Neuronal stem cell (in vitro differentiated cells): ENCODE data around the gene ZNF544.

ENCODE experiments used
- DNase-seq: peaks from one replicate; pipeline ENCODE4 v3.0.0-alpha.2; 2013; ENCODE audit warnings: low spot score
- H2AFZ ChIP-seq: one replicate; pipeline ENCODE4 v1.6.1; 2013; ENCODE audit warnings: mild to moderate bottlenecking, low read length, inconsistent platforms
- H2AK5ac ChIP-seq: 2 replicates; pipeline ENCODE4 v1.6.1; 2013; ENCODE audit warnings: low read depth, mild to moderate bottlenecking, inconsistent platforms, low read length, moderate library complexity, mixed read lengths
- H2BK120ac ChIP-seq: 2 replicates; pipeline ENCODE4 v1.6.1; 2013; ENCODE audit warnings: low read depth, mild to moderate bottlenecking, inconsistent platforms, low read length, moderate library complexity, mixed read lengths
- H2BK12ac ChIP-seq: one replicate; pipeline ENCODE4 v1.6.1; 2013; ENCODE audit warnings: low read length, inconsistent platforms
- H2BK15ac ChIP-seq: 2 replicates; pipeline ENCODE4 v1.6.1; 2013; ENCODE audit warnings: mild to moderate bottlenecking, low read length, inconsistent platforms, mixed read lengths
- H2BK5ac ChIP-seq: one replicate; pipeline ENCODE4 v1.6.1; 2013; ENCODE audit warnings: inconsistent platforms, mild to moderate bottlenecking, low read length, moderate library complexity
- H3K14ac ChIP-seq: one replicate; pipeline ENCODE4 v1.6.1; 2013; ENCODE audit warnings: low read length, inconsistent platforms
- H3K18ac ChIP-seq: 2 replicates; pipeline ENCODE4 v1.6.1; 2013; ENCODE audit warnings: low read length, inconsistent platforms
- H3K23ac ChIP-seq: 2 replicates; pipeline ENCODE4 v1.6.1; 2013; ENCODE audit warnings: low read depth, mild to moderate bottlenecking, mixed read lengths, low read length, inconsistent platforms; ENCODE audit not compliant: poor library complexity
- H3K27ac ChIP-seq: replicated peaks from 3 replicates; pipeline ENCODE4 v1.5.1; 2013; ENCODE audit warnings: low read length, inconsistent platforms
- H3K27me3 ChIP-seq, 3 experiments: 2 replicates each; pipeline ENCODE4 v1.6.1; 2013; ENCODE audit warnings: low read length in 3 of 3, mild to moderate bottlenecking in 2 of 3, inconsistent platforms in 1 of 3, low read depth in 1 of 3, mixed read lengths in 1 of 3, moderate library complexity in 1 of 3; ENCODE audit not compliant: control insufficient read depth in 3 of 3, insufficient read depth in 3 of 3
- H3K36me3 ChIP-seq, 2 donors: replicated peaks in 1 of 2; 2 replicates each; pipeline ENCODE4 v1.6.1; 2013; ENCODE audit warnings: low read length in 2 of 2; ENCODE audit not compliant: control insufficient read depth in 2 of 2, insufficient read depth in 2 of 2
- H3K4ac ChIP-seq: 2 replicates; pipeline ENCODE4 v1.6.1; 2013; ENCODE audit warnings: inconsistent platforms, mild to moderate bottlenecking, low read length, moderate library complexity
- H3K4me1 ChIP-seq, 2 donors: 1 replicate in 1 of 2; 2 replicates in 1 of 2; pipeline ENCODE4 v1.6.1; 2013; ENCODE audit warnings: low read length in 2 of 2, low read depth in 1 of 2; ENCODE audit not compliant: control insufficient read depth in 2 of 2, insufficient read depth in 1 of 2
- H3K4me2 ChIP-seq: one replicate; pipeline ENCODE4 v1.6.1; 2013; ENCODE audit warnings: mild to moderate bottlenecking, low read length, inconsistent platforms; ENCODE audit not compliant: insufficient read depth, poor library complexity, severe bottlenecking
- H3K4me3 ChIP-seq, 2 donors: 2 replicates each; pipeline ENCODE4 v1.5.1; 2013; ENCODE audit warnings: low read length in 2 of 2, mild to moderate bottlenecking in 2 of 2, inconsistent platforms in 1 of 2, moderate library complexity in 1 of 2
- H3K79me1 ChIP-seq: one replicate; pipeline ENCODE4 v1.6.1; 2013; ENCODE audit warnings: low read depth, mild to moderate bottlenecking, inconsistent platforms, low read length, moderate library complexity
- H3K9ac ChIP-seq: one replicate; pipeline ENCODE4 v1.6.1; 2013; ENCODE audit warnings: mild to moderate bottlenecking, low read depth, low read length, inconsistent platforms; ENCODE audit not compliant: poor library complexity
- H3K9me3 ChIP-seq, 2 donors: replicated peaks in 1 of 2; 2 replicates each; pipeline versions ENCODE3 to v1.6.1; 2013; ENCODE audit warnings: low read length in 2 of 2, mild to moderate bottlenecking in 2 of 2, inconsistent platforms in 1 of 2, low read depth in 1 of 2, mixed read lengths in 1 of 2, moderate library complexity in 1 of 2; ENCODE audit not compliant: control insufficient read depth in 2 of 2, insufficient read depth in 1 of 2
- H4K8ac ChIP-seq: one replicate; pipeline ENCODE4 v1.6.1; 2013; ENCODE audit warnings: low read depth, mild to moderate bottlenecking, inconsistent platforms, low read length, moderate library complexity
- H4K91ac ChIP-seq: one replicate; pipeline ENCODE4 v1.6.1; 2013; ENCODE audit warnings: low read length, low read depth, mild to moderate bottlenecking, inconsistent platforms; ENCODE audit not compliant: poor library complexity
- WGBS, 2 donors: extraction: QIAGEN DNeasy Blood & Tissue Kit; methylation state at CpG; one replicate each; pipeline ENCODE4 v1.1.7; 2013; ENCODE audit warnings: missing lambda C conversion rate in 2 of 2, mixed read lengths in 1 of 2; ENCODE audit not compliant: insufficient read length in 2 of 2, insufficient replicate concordance in 1 of 2; ENCODE audit errors: extremely low coverage in 2 of 2; 5-methylcytosine and 5-hydroxymethylcytosine counted together

ZNF544 gene

DNA sequence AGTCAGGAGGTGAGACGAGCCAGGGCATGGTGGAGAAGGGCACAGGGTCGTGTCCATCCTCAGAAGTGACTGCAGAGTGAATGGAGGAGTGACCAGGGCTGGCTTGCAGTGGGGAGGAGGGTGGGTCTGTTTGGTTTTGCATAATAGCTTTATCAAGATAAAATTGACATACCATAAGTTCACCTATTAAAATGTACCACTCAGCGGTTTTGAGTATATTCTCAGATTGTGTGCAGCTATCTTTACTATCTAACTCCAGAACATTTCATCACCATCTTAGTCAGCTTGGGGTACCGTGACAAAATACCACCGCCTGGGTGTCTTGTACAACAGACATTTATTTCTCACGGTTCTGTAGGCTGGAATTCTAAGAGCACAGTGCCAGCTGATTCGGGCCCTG, 63.2 kb downstream of the ZNF544 start:
- Histone ChIP-seq H3K18ac (no peak overlapping the region), H2AK5ac (no peak overlapping the region), H2BK12ac (no peak overlapping the region), H3K27me3 (no peaks in the 10 kb centered on the region), H3K23ac (peak overlapping the region; percentile 16), H3K27ac (no peak overlapping the region), H2BK5ac (no peak overlapping the region), H3K4me2 (no peak overlapping the region), H3K9me3 (peaks cover 26 to 94% of the 10 kb centered on the region in 2 donors), H4K91ac (no peak overlapping the region), H3K14ac (no peak overlapping the region), H3K79me1 (peaks cover 12% of the 10 kb centered on the region), H4K8ac (no peak overlapping the region), H3K4me1 (no peaks in the 10 kb centered on the region), H2AFZ (no peak overlapping the region), H3K9ac (no peak overlapping the region), H3K4me3 (peak overlapping the region in 1 of 2 donors; percentile 31), H2BK15ac (no peak overlapping the region), H3K36me3 (peaks cover 71 to 98% of the 10 kb centered on the region in 2 donors), H2BK120ac (no peak overlapping the region), H3K4ac (no peak overlapping the region)
- DNase-seq: no peak
- no CpG with 5 or more reads among the region's 7 CpGs for WGBS, 2 donors

DNA sequence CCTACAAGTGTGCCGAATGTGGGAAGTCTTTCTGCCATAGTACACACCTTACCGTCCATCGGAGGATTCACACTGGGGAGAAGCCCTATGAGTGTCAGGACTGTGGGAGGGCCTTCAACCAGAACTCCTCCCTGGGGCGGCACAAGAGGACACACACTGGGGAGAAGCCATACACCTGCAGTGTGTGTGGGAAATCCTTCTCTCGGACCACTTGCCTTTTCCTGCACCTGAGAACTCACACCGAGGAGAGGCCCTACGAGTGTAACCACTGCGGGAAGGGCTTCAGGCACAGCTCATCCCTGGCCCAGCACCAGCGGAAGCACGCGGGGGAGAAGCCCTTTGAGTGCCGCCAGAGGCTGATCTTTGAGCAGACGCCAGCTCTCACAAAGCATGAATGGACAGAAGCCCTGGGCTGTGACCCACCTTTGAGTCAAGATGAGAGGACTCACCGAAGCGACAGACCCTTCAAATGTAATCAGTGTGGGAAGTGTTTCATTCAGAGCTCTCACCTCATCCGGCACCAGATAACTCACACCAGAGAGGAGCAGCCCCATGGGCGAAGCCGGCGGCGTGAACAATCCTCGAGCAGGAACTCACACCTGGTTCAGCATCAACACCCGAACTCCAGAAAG, 66.1 kb downstream of the ZNF544 start:
- H3K4me2 ChIP-seq: no peak overlapping the region
- H3K4me1 ChIP-seq: no peaks in the 10 kb centered on the region
- no peak for DNase-seq
- H3K36me3 ChIP-seq: peaks cover 62 to 93% of the 10 kb centered on the region in 2 donors
- no peaks in the 10 kb centered on the region for H3K27me3 ChIP-seq
- no peak overlapping the region for H3K27ac ChIP-seq
- no peak overlapping the region for H2BK12ac ChIP-seq
- H3K14ac ChIP-seq: no peak overlapping the region
- no peak overlapping the region for H2BK5ac ChIP-seq
- no peak overlapping the region for H3K18ac ChIP-seq
- H3K9ac ChIP-seq: no peak overlapping the region
- peaks cover 22 to 91% of the 10 kb centered on the region in 2 donors for H3K9me3 ChIP-seq
- H3K23ac ChIP-seq: no peak overlapping the region
- no CpG with 5 or more reads among the region's 22 CpGs for WGBS, 2 donors
- H2AK5ac ChIP-seq: no peak overlapping the region
- peaks cover 11% of the 10 kb centered on the region for H3K79me1 ChIP-seq
- no peak overlapping the region for H2BK15ac ChIP-seq
- H3K4me3 ChIP-seq: peak overlapping the region in 1 of 2 donors; percentile 26
- H4K8ac ChIP-seq: no peak overlapping the region
- H2BK120ac ChIP-seq: no peak overlapping the region
- H2AFZ ChIP-seq: no peak overlapping the region
- no peak overlapping the region for H3K4ac ChIP-seq
- no peak overlapping the region for H4K91ac ChIP-seq

DNA sequence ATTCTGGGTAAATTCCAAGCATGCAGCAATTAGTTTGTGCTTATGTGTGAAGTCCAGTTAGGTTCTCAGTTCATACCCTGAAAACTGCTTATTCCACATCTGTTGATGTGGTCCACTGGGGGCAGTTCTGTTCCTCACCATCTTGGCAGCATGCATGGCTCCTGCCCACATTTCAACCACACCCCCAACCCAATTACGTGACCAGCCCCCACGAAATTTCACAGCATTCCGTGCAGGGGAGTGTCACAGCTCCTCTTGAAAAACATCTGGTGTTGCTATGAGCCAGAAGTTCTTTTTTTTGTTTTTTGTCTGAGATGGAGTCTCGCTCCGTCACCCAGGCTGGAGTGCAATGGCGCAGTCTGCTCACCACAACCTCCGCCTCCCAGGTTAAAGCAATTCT, 67.4 kb downstream of the ZNF544 start:
- Histone ChIP-seq H3K23ac (no peak overlapping the region), H3K36me3 (peaks cover 67 to 95% of the 10 kb centered on the region in 2 donors), H3K27me3 (no peaks in the 10 kb centered on the region)

DNA sequence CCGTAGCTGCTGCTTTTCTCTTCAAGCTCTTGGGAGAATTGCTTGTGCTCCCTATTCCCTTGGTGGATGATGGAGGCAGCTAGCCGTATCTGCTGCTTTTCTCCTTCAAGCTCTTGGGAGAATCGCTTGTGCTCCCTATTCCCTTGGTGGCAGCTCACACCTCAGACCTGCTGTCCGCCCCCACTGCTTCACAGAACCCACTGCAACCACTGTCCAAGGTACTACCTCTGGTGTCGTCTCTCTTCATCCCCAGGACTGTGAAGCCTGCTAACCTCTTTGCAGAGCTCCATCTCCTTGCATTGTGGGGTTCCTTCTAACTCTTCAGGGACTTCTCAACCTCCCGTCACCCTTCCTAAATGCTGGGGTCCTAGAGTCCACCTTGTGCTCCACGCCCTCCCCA, 71.9 kb downstream of the ZNF544 start:
- no peak overlapping the region for H2BK120ac ChIP-seq
- H2AK5ac ChIP-seq: no peak overlapping the region
- peaks cover 0 to 61% of the 10 kb centered on the region in 2 donors for H3K9me3 ChIP-seq
- WGBS, 2 donors: no CpG with 5 or more reads among the region's 7 CpGs
- H3K27ac ChIP-seq: no peak overlapping the region
- H4K8ac ChIP-seq: no peak overlapping the region
- no peak overlapping the region for H3K4ac ChIP-seq
- no peak overlapping the region for H3K14ac ChIP-seq
- no peak overlapping the region for H3K23ac ChIP-seq
- no peak overlapping the region for H3K18ac ChIP-seq
- H4K91ac ChIP-seq: no peak overlapping the region
- no peaks in the 10 kb centered on the region for H3K27me3 ChIP-seq
- H3K4me1 ChIP-seq: peaks cover 2 to 3% of the 10 kb centered on the region in 2 donors
- H3K4me3 ChIP-seq: no peak overlapping the region
- no peak overlapping the region for H2AFZ ChIP-seq
- H3K4me2 ChIP-seq: no peak overlapping the region
- peaks cover 5% of the 10 kb centered on the region for H3K79me1 ChIP-seq
- H2BK15ac ChIP-seq: no peak overlapping the region
- peaks cover 33 to 78% of the 10 kb centered on the region in 2 donors for H3K36me3 ChIP-seq
- no peak overlapping the region for H2BK5ac ChIP-seq
- H2BK12ac ChIP-seq: no peak overlapping the region
- DNase-seq: no peak
- no peak overlapping the region for H3K9ac ChIP-seq

More for the DNA sequence above, 67.4 kb downstream of the ZNF544 start:
- Histone ChIP-seq H2BK15ac (no peak overlapping the region), H2AFZ (no peak overlapping the region), H3K27ac (no peak overlapping the region), H2AK5ac (no peak overlapping the region), H3K14ac (no peak overlapping the region), H3K18ac (no peak overlapping the region), H3K79me1 (peaks cover 12% of the 10 kb centered on the region), H2BK120ac (no peak overlapping the region), H4K8ac (no peak overlapping the region), H3K9me3 (peaks cover 22 to 94% of the 10 kb centered on the region in 2 donors), H3K4me1 (no peaks in the 10 kb centered on the region), H3K4me3 (no peak overlapping the region), H3K4ac (no peak overlapping the region), H3K4me2 (no peak overlapping the region), H2BK12ac (no peak overlapping the region), H3K9ac (no peak overlapping the region), H4K91ac (no peak overlapping the region), H2BK5ac (no peak overlapping the region)
- no peak for DNase-seq
- no CpG with 5 or more reads among the region's 7 CpGs for WGBS, 2 donors
